H9 (cell line): ENCODE data around the gene ABCF2. TPM values are rescaled to one million over a fixed set of nuclear protein-coding genes. Genes with fewer than 3 reads are reported as not detected.
A peak's percentile ranks its signal among the peaks of the same experiment; 100 is the strongest.

Experiments used
- DNase-seq: peaks from one replicate; pipeline ENCODE4 v3.0.0-alpha.2; 2017
- H2AFZ ChIP-seq: one replicate; pipeline ENCODE4 v1.6.1; 2013; ENCODE audit warnings: mild to moderate bottlenecking, low read length, control low read depth, moderate library complexity
- H2AK5ac ChIP-seq: 2 replicates; pipeline ENCODE4 v1.6.1; 2013; ENCODE audit warnings: low read length, control low read depth, mixed read lengths; ENCODE audit not compliant: insufficient read length
- H2BK120ac ChIP-seq: one replicate; pipeline ENCODE4 v1.6.1; 2013; ENCODE audit warnings: low read depth, mild to moderate bottlenecking, low read length, control low read depth, inconsistent platforms; ENCODE audit not compliant: poor library complexity, severe bottlenecking
- H2BK12ac ChIP-seq: 2 replicates; pipeline ENCODE4 v1.6.1; 2013; ENCODE audit warnings: low read length, control low read depth, mixed read lengths, low read depth; ENCODE audit not compliant: insufficient read length
- H2BK15ac ChIP-seq: 2 replicates; pipeline ENCODE4 v1.6.1; 2013; ENCODE audit warnings: low read depth, low read length, control low read depth
- H2BK20ac ChIP-seq: one replicate; pipeline ENCODE4 v1.6.1; 2013; ENCODE audit warnings: low read depth, mild to moderate bottlenecking, low read length, control low read depth, inconsistent platforms; ENCODE audit not compliant: poor library complexity, severe bottlenecking
- H2BK5ac ChIP-seq: 2 replicates; pipeline ENCODE4 v1.6.1; 2013; ENCODE audit warnings: low read length, control low read depth, mixed read lengths; ENCODE audit not compliant: insufficient read length
- H3K14ac ChIP-seq: 2 replicates; pipeline ENCODE4 v1.6.1; 2013; ENCODE audit warnings: low read length, control low read depth; ENCODE audit not compliant: insufficient read depth
- H3K18ac ChIP-seq: 2 replicates; pipeline ENCODE4 v1.6.1; 2013; ENCODE audit warnings: low read depth, mild to moderate bottlenecking, mixed read lengths, low read length, control low read depth; ENCODE audit not compliant: insufficient read length
- H3K23ac ChIP-seq: 2 replicates; pipeline ENCODE4 v1.6.1; 2013; ENCODE audit warnings: low read length, control low read depth, mixed read lengths, low read depth; ENCODE audit not compliant: insufficient read length
- H3K23me2 ChIP-seq: 2 replicates; pipeline ENCODE4 v1.6.1; 2013; ENCODE audit warnings: low read depth, mild to moderate bottlenecking, mixed read lengths, low read length, control low read depth; ENCODE audit not compliant: insufficient read length, poor library complexity, severe bottlenecking
- H3K27ac ChIP-seq: 2 replicates; pipeline ENCODE4 v1.5.1; 2013; ENCODE audit warnings: low read length, control low read depth, mixed read lengths, low read depth; ENCODE audit not compliant: insufficient read length
- H3K27me3 ChIP-seq: 2 replicates; pipeline ENCODE4 v1.6.1; 2013; ENCODE audit warnings: low read length, control low read depth, inconsistent platforms; ENCODE audit not compliant: insufficient read depth
- H3K4ac ChIP-seq: 2 replicates; pipeline ENCODE4 v1.6.1; 2013; ENCODE audit warnings: low read depth, mild to moderate bottlenecking, control low read depth, inconsistent platforms, low read length, moderate library complexity
- H3K4me1 ChIP-seq: 2 replicates; pipeline ENCODE4 v1.6.1; 2013; ENCODE audit warnings: low read length, control low read depth, inconsistent platforms; ENCODE audit not compliant: insufficient read depth
- H3K4me2 ChIP-seq: 2 replicates; pipeline ENCODE4 v1.6.1; 2013; ENCODE audit warnings: low read length, control low read depth, mixed read lengths; ENCODE audit not compliant: insufficient read length, insufficient read depth
- H3K56ac ChIP-seq: 2 replicates; pipeline ENCODE4 v1.6.1; 2013; ENCODE audit warnings: low read depth, mild to moderate bottlenecking, mixed read lengths, low read length, control low read depth; ENCODE audit not compliant: insufficient read length
- H3K79me1 ChIP-seq: 2 replicates; pipeline ENCODE4 v1.6.1; 2013; ENCODE audit warnings: low read depth, mild to moderate bottlenecking, moderate library complexity, low read length, control low read depth, inconsistent platforms; ENCODE audit not compliant: insufficient read depth, poor library complexity, severe bottlenecking
- H3K79me2 ChIP-seq: 2 replicates; pipeline ENCODE4 v1.6.1; 2013; ENCODE audit warnings: low read length, control low read depth, inconsistent platforms; ENCODE audit not compliant: insufficient read depth
- H3K9ac ChIP-seq: 2 replicates; pipeline ENCODE4 v1.6.1; 2013; ENCODE audit warnings: low read length, control low read depth, mixed read lengths; ENCODE audit not compliant: insufficient read length; ENCODE audit errors: extremely low read depth
- H3K9me3 ChIP-seq: one replicate; pipeline ENCODE4 v1.6.1; 2013; ENCODE audit warnings: low read depth, low read length, inconsistent platforms; ENCODE audit not compliant: control insufficient read depth
- H3T11ph ChIP-seq: one replicate; pipeline ENCODE4 v1.6.1; 2013; ENCODE audit warnings: mild to moderate bottlenecking, low read length, control low read depth, inconsistent platforms
- H4K20me1 ChIP-seq: one replicate; pipeline ENCODE4 v1.6.1; 2013; ENCODE audit not compliant: control insufficient read depth, insufficient read length, insufficient read depth
- H4K5ac ChIP-seq: 2 replicates; pipeline ENCODE4 v1.6.1; 2013; ENCODE audit warnings: low read depth, mild to moderate bottlenecking, mixed read lengths, low read length, control low read depth; ENCODE audit not compliant: insufficient read length
- H4K8ac ChIP-seq: replicated peaks from 2 replicates; pipeline ENCODE4 v1.6.1; 2013; ENCODE audit warnings: low read length, control low read depth, mixed read lengths, low read depth; ENCODE audit not compliant: insufficient read length
- H4K91ac ChIP-seq: 2 replicates; pipeline ENCODE4 v1.6.1; 2013; ENCODE audit warnings: low read depth, mild to moderate bottlenecking, moderate library complexity, mixed read lengths, low read length, control low read depth; ENCODE audit not compliant: insufficient read length
- H3K27ac Mint-ChIP-seq, 3 experiments: 2 replicates in 2 of 3; 3 replicates in 1 of 3; pipeline ENCODE4 v1.8.0; 2020 to 2021; ENCODE audit warnings: mixed read lengths in 3 of 3, mild to moderate bottlenecking in 1 of 3, moderate library complexity in 1 of 3
- H3K27me3 Mint-ChIP-seq: 2 replicates; pipeline ENCODE4 v1.8.0; 2021; ENCODE audit warnings: low read depth, mild to moderate bottlenecking, moderate library complexity, mixed read lengths
- H3K36me3 Mint-ChIP-seq, 3 experiments: 2 replicates in 2 of 3; 3 replicates in 1 of 3; pipeline ENCODE4 v1.8.0; 2020 to 2021; ENCODE audit warnings: low read depth in 3 of 3, mixed read lengths in 3 of 3; ENCODE audit not compliant: insufficient read depth in 1 of 3
- H3K4me1 Mint-ChIP-seq, 2 experiments: 2 replicates each; pipeline ENCODE4 v1.8.0; 2020; ENCODE audit warnings: mixed read lengths in 2 of 2
- H3K4me3 Mint-ChIP-seq, 2 experiments: 2 replicates in 1 of 2; 3 replicates in 1 of 2; pipeline ENCODE4 v1.8.0; 2020 to 2021; ENCODE audit warnings: mild to moderate bottlenecking in 2 of 2, mixed read lengths in 2 of 2, moderate library complexity in 1 of 2
- H3K9me3 Mint-ChIP-seq, 2 experiments: 2 replicates in 1 of 2; 3 replicates in 1 of 2; pipeline ENCODE4 v1.8.0; 2020; ENCODE audit warnings: mild to moderate bottlenecking in 2 of 2, mixed read lengths in 2 of 2, moderate library complexity in 1 of 2
- CTCF ChIP-seq: fragments of 200-600 bp; sonication (generic); conservative IDR thresholded peaks from 3 replicates; pipeline ENCODE4 v1.8.0; 2021; ENCODE audit warnings: antibody characterized with exemption, mild to moderate bottlenecking
- WGBS: extraction: QIAGEN DNeasy Blood & Tissue Kit; methylation state at CpG from one replicate; pipeline ENCODE4 v1.1.7; 2013; ENCODE audit warnings: missing lambda C conversion rate, low lambda C conversion rate, mixed read lengths; ENCODE audit not compliant: insufficient read length; ENCODE audit errors: extremely low coverage; 5-methylcytosine and 5-hydroxymethylcytosine counted together
- total RNA-seq: library from RNA; stranded (reverse); gene quantifications from 2 replicates; pipeline ENCODE4 v1.2.1, GENCODE V29; 2021

ABCF2 gene
- total RNA-seq, 1 experiment from 2014 or later = 70.1 TPM

- no CpG with 5 or more reads among the region's 10 CpGs for WGBS
- Histone ChIP-seq H4K20me1 (no peaks in the 10 kb centered on the region), H3K14ac (no peak overlapping the region), H3K56ac (no peak overlapping the region), H2AK5ac (no peak overlapping the region), H3K23ac (no peak overlapping the region), H3T11ph (no peak overlapping the region), H3K79me2 (no peaks in the 10 kb centered on the region), H2BK15ac (no peak overlapping the region), H3K27me3 (no peaks in the 10 kb centered on the region; the same call in 1 of the 2 replicates), H3K79me1 (no peaks in the 10 kb centered on the region), H2BK12ac (no peak overlapping the region), H3K23me2 (no peaks in the 10 kb centered on the region), H2BK5ac (no peak overlapping the region), H4K91ac (no peak overlapping the region), H2BK20ac (no peak overlapping the region), H4K5ac (no peak overlapping the region), H3K9me3 (no peaks in the 10 kb centered on the region), H3K9ac (no peak overlapping the region), H3K18ac (no peak overlapping the region), H3K4ac (no peak overlapping the region), H2AFZ (no peak overlapping the region), H2BK120ac (no peak overlapping the region), H3K4me2 (peak overlapping the region; percentile 32), H3K27ac (no peak overlapping the region), H3K4me1 (no peaks in the 10 kb centered on the region), H4K8ac (no peak overlapping the region)
- peaks cover 6 to 19% of the 10 kb centered on the region in 2 experiments for H3K4me1 Mint-ChIP-seq
- H3K36me3 Mint-ChIP-seq = no peaks in the 10 kb centered on the region; a peak in 1 of 7 replicates
- no peaks in the 10 kb centered on the region for H3K9me3 Mint-ChIP-seq
- no peak overlapping the region for H3K27ac Mint-ChIP-seq
- peak overlapping the region; percentile 43 to 71; a peak in 3 of 5 replicates for H3K4me3 Mint-ChIP-seq
- H3K27me3 Mint-ChIP-seq = peaks cover 66% of the 10 kb centered on the region
- DNase-seq = no peak
- TF ChIP-seq CTCF = no peak
These were observed 49.0 kb upstream of the ABCF2 start for GRCh38 chr7:151275813-151276577.
